Activated CD8-positive, alpha-beta memory T cell treated with anti-CD3 and anti-CD28 coated beads for 24 hours (primary cell): ENCODE data around the gene ATXN1.
"Not testable (repeated sequence)": the region's sequence is repeated elsewhere in the genome, so short reads cannot be mapped to it uniquely, and the experiment has no call there.

ENCODE experiments used
- DNase-seq: peaks from one replicate; pipeline ENCODE4 v3.0.0-alpha.2; 2020

ATXN1 gene

DNA sequence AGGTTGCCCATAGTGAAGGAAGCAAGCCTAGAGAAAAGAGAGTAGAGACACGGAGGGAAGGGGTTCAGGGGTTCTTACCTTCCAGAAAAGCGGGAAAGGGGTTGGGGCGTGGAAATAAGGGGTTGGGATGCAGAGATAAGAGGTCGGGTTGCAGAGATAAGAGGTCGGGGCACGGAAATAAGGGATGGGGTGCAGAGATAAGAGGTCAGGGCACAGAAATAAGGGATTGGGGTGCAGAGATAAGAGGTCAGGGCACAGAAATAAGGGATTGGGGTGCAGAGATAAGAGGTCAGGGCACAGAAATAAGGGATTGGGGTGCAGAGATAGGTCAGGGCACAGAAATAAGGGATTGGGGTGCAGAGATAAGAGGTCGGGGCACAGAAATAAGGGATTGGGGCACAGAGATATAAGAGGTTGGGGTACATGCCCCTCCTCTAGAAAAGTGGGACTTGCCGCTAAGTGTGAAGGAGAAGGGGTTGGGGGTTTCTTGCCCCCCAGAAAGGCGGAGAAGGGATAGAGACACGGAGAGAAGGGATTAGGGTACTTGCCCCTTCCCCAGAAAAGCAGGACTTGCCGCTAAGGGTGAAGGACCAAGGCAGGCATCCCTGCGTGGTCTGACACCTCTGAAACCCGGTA lies 497.7 kb downstream of the ATXN1 start:
- DNase-seq, result not testable (repeated sequence)

DNA sequence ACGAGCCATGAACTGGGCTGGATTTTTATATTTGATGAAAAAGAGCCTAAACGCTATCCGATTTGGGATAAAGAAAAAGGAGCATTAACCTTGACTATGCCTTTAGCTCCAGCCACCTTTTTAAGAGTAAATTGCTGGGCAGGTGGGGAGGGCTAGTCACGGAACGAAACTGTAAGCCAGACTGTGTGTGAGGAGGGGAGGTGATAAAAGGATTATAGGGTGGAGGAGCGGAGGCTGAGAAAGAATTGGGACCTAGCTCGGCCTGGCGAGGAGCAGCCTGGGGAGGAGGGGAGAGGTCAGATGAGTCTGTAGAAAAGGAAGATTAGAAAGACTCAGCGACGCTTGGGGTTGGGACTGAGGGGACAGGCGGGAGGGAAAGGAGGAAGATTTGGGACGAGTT lies 498.5 kb downstream of the ATXN1 start:
- not testable (repeated sequence) for DNase-seq

DNA sequence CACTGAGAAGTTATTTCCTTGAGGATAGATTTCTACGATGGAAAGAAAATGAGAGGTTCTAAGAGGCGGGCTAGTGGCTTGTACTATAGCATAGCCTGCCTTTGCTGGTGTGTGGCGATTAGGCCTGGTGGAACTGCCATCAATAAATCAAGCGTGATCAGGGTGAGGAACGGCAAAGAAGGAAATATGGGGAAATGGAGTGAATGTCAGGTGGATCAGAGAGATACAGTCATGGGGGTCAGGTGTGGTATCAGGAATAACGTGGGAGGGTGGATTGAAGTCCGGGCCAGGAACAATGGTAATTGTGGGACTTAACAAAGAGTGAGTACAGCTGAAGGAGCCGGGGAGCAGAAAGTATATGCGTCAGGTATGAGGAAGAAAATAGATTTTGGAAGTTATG lies 500.7 kb downstream of the ATXN1 start:
- DNase-seq, result not testable (repeated sequence)

DNA sequence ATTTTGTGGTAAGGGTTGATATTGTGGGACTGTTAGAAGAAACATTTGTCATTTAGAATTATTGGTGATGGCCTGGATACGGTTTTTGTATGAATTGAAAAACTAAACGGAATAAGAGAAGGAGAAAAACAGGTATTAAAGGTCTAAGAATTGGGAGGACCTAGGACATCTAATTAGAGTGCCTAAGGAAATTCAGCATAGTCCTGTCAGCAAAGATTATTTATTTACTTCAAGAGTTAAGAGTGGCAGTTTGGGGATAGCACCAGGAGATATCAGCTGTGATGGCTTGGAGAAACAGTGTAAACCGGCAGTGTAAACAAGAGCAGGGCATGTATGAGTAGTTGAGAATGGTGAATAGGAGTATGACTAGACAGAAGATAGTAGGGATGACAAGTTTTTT lies 501.7 kb downstream of the ATXN1 start:
- DNase-seq, result not testable (repeated sequence)

DNA sequence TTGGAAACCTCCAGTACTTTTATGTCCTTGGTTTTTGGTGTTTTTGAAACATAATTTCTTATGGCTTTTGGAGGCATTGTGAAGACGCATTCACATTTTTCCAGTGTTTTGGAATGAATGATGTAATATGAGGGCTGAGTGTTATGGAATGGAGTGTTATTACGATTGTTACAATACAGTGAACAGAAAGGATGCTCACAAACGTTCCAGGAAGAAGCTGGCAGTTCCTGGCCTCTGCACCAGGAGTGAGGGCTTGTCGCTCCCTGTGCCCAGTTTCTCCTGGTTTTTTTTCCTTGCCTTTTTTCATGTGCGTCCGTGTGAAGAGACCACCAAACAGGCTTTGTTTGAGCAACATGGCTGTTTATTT lies 502.6 kb downstream of the ATXN1 start:
- DNase-seq, result no peak

DNA sequence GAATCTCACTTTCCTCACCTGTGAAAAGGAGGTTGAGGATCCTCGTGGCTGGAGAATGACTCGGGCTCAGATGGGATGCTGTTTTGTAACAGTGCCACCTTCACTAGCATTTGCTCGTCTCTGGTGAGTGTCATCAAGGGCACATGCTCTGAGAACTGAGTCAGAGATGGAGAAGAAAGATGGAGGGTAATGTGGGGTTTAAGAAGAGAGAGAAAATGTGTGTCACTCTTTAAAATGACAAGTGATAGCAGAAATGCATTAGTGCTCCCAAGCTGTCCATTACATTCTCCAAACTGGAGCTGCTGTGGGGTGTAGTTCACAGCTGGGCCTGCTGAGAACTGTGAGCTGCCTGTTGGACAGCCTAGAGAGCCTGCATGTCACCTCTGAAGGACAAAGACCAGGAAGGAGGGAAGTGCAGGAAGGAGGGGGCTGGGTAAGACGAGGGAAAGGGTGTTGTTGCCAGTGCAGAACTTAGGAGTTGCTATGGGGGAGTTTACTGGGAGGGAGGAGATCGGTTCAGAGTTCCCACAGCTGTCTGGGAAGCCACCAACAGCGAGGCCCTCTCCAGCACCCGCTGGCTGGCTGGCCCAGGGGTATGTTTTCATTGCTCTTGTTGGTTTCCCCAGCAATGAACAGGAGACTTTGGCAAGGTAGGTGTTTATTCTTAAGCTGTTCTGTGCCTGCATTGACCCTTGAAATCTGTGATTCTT lies 503.1 kb downstream of the ATXN1 start:
- no peak for DNase-seq

DNA sequence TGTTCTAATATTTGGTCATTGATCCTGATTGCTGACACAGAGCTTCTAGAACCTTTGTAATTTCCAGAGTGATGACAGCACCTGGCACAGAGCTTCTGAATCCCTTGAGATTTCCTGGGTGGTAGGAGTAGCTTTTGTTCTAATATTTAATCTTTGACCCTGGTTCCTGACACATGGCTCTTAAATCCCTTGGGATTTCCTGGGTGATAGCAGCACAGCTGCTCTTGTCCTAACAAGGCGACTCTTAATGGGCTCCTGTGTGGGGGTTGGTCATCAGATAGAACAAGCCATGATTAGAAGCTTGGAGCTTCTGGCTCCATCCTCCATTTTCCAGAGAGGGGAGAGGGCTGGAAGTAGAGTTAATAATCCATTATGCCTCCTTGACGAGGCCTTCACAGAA lies 504.5 kb downstream of the ATXN1 start:
- no peak for DNase-seq

DNA sequence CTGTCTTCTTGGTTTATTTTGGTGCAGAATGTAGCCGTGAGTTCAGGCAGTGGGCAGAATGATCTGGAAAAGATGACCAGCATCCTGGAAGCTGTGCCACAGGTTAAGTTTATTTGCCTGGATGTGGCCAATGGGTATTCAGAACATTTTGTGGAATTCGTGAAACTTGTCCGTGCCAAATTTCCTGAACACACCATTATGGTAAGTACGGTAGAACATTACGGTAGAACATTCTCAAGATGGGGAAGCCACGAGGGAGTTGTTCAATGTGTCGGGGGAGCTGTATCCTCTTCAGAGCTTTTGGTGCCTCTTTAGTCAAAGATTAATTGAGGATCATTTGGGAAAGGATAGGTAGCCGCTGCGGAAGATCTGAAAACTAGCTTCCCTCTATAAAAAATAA lies 506.7 kb downstream of the ATXN1 start:
- no peak for DNase-seq

DNA sequence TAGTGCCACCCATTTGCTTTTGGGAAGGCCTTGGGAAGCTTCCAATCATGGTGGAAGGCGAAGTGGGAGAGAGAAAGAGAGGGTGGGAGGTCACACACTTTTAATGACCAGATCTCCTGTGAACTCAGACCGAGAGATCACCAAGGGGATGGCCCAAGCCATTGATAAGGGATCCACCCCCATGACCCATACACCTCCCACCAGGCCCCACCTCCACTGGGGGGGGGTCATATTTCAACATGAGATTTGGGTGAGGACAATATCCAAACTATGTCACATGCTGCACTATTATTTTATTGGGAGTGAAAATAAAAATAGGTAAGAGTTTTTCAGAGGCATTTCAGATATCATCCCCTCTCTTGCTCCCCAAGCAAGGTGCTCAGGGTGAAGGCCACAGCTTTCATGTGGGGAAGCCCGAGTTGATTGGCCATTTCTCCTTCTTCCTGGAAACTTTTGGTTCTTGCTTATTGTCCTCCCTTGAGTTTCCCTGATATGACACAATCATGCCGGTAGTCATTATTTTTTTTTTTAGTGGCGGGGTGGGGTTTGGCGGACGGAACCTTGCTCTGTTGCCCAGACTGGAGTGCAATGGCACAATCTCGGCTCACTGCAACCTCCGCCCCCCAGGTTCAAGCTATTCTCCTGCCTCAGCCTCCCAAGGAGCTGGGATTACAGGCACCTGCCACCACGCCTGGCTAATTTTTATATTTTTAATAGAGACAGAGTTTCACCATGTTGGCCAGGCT lies 507.7 kb downstream of the ATXN1 start:
- no peak for DNase-seq

DNA sequence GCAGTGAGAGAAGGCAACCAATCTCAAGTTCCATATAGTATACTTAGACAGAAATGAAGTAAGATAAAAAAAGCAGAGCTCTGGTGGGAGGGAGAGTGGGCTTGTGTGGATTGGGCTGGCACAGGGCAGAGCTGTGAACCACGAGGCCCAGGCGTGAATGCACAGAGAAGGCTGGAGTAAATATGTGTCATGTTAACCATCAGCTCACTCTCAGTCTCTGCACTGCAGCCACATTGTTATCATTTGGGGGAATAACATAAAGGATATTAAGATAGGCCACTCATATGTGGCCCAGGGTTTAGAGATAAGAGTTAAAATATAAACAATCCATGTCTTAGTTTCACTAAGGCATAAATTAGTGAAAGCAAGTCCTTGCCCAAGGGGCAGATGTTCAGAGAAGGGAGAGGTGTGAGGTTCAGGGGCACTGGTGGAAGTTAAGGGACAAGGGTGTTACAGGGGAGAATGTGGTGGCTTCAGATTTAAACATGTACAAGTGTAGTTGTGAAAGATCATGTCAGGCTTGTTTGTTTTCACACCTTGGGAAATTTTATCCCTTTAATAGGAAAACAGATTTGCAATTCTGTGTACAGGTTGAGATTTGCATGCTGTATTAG lies 508.5 kb downstream of the ATXN1 start:
- DNase-seq, result no peak

DNA sequence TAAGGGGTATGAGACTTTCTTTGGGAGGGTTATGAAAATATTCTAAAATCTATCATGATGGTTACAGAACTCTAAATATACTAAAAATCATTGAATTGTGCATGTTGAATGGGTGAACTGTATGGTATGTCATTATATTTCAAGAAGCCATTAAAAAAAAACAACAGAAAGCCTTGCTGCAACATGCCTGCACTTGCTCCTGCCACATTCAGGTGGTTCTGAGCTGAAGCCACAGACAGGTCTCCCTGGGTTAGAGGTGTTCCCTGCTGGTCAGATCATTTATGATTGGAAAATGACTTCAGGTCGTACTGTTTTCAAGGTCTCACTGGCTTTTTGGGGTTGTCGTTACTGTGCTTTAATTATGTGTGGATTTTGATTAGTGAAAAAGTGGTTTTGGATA lies 509.6 kb downstream of the ATXN1 start:
- DNase-seq, result no peak

DNA sequence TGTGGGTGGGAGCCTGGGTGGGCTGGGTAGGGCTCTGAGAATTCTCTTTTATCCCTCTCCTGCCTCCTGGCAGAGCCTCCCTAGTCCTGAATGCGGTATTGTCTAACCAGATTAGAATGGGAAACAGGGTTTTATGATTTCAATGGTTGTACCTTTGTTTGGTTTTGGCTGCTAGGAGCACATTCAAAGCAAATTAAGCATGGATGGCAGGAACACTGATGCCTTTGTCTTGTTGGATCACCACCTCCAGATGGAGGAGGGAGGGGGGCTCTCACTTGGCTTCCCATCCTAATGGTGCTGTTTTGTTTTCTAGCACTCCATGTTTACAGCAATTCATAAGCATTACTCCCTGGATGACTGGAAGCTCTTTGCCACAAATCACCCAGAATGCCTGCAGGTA lies 511.3 kb downstream of the ATXN1 start:
- DNase-seq, result no peak
